Measurements from ENCODE around the gene S100A14. TPM values are rescaled to one million over a fixed set of nuclear protein-coding genes. Genes with fewer than 3 reads are reported as not detected.
A peak's percentile ranks its signal among the peaks of the same experiment; 100 is the strongest.

The S100A14 gene
- total RNA-seq, 2 experiments from 2014 or later: not detected

DNA sequence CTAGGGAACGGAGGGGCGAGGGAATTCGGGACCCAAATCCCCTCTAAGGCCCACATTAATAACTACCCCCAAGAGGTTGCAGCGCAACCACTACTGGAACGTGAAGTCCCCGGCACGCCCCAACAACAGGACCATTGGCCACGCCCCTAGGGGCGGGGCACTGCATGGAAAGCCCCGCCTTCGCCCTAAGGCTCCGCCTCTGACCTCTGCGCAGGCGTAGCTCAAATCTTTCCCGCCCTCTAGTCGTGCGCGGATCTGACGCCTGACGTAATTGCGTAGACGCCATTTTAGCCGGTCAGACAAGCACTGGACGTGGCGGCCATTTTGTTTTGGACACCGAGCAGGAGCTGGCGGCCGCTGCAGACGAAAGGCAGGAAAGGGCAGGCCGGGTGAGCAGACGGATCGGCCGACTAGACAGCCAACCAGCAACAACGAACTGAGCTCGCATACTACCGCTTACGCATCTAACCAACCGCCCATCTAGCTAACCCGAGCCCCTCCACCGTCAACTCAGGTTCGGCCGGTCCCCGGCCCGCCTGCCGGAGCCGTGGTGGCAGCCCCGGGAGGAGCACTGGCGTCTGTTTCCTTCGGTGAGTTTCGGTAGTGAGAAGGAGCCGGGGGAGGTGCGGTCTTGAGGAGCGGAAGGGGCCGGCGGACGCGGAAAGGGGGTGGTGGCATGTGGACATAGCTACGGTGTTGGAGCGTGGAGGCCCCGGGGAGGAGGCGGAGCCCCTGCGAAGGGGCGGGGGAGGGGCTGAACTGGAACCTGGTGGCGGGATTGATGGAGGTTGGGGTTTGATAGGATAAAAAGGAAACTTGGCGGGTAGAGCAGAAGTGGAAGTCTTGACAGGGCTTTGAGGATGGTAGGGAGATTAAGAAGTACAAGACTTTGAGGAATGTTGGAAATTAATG lies 17.9 kb upstream of the S100A14 start, which contains the start of gene CHTOP:
CHTOP (plus strand) TSS at position 313 of the 912 bp plus-strand sequence. CDS start 2,523 bp downstream, outside the sequence.
- Mint-ChIP-seq H3K27me3 (no peaks in the 10 kb centered on the region), H3K27ac (peak within 1 kb of the TSS; percentile 100), H3K36me3 (peaks cover 16% of the 10 kb centered on the region), H3K9me3 (no peaks in the 10 kb centered on the region), H3K4me3 (peak within 1 kb of the TSS; percentile 92), H3K4me1 (peaks cover 27% of the 10 kb centered on the region)
- POLR2A ChIA-PET: interaction anchor here (0.6 to 3.4 kb wide), 40 partner anchors 10 to 1102 kb away, joined by 3 to 44 read pairs (median 6); partner anchors contain the start of genes CREB3L4, GATAD2B, ILF2 and INTS3
- DNase-seq: peak; percentile 99
- peak; percentile 94 for ATAC-seq (ENCODE audit: low read depth)

DNA sequence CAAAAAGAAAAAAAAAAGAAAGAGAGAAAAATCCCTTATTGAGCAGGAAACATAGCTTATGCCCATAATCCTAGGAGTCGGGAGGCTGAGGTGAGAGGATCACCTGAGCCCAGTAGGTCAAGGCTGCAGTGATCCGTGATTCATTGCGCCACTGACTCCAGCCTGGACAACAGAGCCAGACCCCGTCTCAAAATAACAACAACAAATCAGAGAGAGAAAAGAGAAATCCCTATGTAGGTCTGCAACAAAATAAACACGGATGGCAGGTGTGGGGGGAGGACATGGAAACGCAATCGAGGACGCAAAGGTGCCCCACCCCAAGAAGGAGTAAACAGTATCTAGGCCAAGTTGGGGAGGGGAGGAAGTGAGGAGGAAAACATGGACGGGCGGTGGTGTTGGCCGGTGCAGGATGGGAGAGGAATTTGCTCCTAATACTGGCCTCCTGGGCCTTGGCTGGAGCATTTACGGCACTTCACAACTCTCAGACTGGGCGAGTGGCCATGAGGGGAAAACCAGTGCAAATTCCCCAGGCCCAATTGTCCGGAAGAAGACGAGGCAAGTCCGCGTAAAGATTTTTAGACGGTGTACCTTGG lies 17.1 kb upstream of the S100A14 start:
- DNase-seq (no peak), ATAC-seq (ENCODE audit: low read depth) (no peak)
- Mint-ChIP-seq H3K4me1 (peaks cover 27% of the 10 kb centered on the region), H3K36me3 (peaks cover 15% of the 10 kb centered on the region), H3K4me3 (peak overlapping the region; percentile 92), H3K27me3 (no peaks in the 10 kb centered on the region), H3K27ac (peak overlapping the region; percentile 100), H3K9me3 (no peaks in the 10 kb centered on the region)
- POLR2A ChIA-PET: interaction anchor here (0.6 to 3.4 kb wide), 33 partner anchors 10 to 358 kb away, joined by 3 to 44 read pairs (median 8); partner anchors contain the start of genes CREB3L4, ILF2, INTS3 and JTB

DNA sequence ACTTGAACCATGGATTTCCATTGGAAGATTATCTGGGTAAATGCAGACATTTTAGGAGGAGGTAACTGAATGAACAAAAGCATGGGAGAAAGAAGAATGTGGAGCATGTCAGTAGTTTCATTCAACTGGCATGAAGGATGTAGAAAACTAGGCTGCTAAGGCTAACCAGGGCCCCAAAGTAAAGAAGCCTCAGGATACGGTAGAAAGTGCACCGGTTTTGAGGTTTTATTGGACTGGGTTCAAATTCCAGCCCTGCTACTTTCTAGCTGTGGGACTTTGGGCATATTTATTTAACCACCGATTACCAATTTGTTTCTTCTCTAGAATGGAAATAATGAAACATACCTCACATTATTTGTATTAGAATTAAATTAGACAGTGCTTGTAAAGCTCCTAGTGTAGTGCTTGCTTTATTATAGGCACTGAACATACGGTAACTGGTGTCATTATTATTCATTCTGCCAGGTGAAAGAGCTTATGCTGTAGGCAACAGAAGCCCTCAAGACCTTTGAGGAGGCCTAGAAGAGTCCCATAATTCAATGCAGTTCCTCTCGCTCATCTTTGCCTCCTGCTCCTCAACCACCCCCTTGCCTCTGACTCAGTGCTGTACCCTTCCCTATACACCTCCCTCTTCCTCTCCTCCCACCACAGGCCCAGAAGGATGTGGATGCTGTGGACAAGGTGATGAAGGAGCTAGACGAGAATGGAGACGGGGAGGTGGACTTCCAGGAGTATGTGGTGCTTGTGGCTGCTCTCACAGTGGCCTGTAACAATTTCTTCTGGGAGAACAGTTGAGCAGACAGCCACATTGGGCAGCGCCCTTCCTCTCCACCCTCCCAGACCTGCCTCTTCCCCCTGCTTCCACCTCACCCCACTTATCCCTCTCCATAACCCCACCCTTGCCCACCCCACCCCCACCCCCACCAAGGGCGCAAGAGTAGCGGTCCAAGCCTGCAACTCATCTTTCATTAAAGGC lies 15.2 kb upstream of the S100A14 start:
- no peaks in the 10 kb centered on the region for H3K27me3 Mint-ChIP-seq
- peaks cover 11% of the 10 kb centered on the region for H3K36me3 Mint-ChIP-seq
- H3K4me1 Mint-ChIP-seq: peaks cover 22% of the 10 kb centered on the region
- DNase-seq (no peak), ATAC-seq (ENCODE audit: low read depth) (no peak)
- POLR2A ChIA-PET: interaction anchor here (0.6 kb wide), 1 partner anchor 60 kb away, joined by 4 read pairs; no protein-coding TSS in a partner anchor
- H3K9me3 Mint-ChIP-seq: no peaks in the 10 kb centered on the region
- H3K4me3 Mint-ChIP-seq: no peak overlapping the region
- no peak overlapping the region for H3K27ac Mint-ChIP-seq

DNA sequence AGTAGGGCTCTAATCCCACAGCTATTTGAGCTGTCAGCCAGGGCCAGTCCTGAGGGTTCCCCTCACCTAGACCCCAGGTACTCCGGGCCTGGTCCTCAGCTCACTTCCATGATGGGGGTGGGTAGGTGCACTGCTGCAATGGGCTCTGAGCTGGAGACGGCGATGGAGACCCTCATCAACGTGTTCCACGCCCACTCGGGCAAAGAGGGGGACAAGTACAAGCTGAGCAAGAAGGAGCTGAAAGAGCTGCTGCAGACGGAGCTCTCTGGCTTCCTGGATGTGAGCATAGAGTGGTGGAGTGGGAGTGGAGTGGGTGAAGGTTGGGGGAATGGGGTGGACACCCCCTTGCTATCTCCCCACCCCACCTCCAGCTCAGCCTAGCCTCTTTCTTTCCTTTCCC lies 14.3 kb upstream of the S100A14 start:
- no peak overlapping the region for H3K27ac Mint-ChIP-seq
- ATAC-seq (ENCODE audit: low read depth): no peak
- no peaks in the 10 kb centered on the region for H3K27me3 Mint-ChIP-seq
- DNase-seq: no peak
- peaks cover 21% of the 10 kb centered on the region for H3K4me1 Mint-ChIP-seq
- H3K36me3 Mint-ChIP-seq: peaks cover 9% of the 10 kb centered on the region
- no peak overlapping the region for H3K4me3 Mint-ChIP-seq
- H3K9me3 Mint-ChIP-seq: no peaks in the 10 kb centered on the region
- POLR2A ChIA-PET: no interaction called here

DNA sequence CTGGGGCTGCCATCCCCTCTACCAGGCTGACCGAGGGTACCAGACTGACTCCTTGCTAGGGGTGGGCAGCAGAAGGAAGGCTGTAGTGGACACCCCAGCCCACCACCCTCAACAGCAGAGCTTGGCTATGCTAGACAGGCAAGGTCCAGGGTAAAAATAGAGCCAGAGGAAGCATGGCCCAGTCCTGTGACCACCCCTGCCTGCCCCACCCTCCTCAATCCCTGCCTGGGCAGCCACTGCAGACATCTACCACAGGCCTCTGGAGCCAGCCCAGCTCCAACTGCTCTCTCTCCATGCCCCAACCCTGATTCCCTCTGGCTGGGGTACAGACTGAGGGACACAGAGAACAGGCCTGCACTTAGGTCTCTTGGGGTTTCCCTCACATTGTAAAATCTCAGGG lies 13.8 kb upstream of the S100A14 start:
- DNase-seq (no peak), ATAC-seq (ENCODE audit: low read depth) (no peak)
- Mint-ChIP-seq H3K9me3 (no peaks in the 10 kb centered on the region), H3K4me1 (peaks cover 21% of the 10 kb centered on the region), H3K4me3 (no peak overlapping the region), H3K36me3 (peaks cover 8% of the 10 kb centered on the region), H3K27ac (no peak overlapping the region), H3K27me3 (no peaks in the 10 kb centered on the region)
- POLR2A ChIA-PET: no interaction called here

DNA sequence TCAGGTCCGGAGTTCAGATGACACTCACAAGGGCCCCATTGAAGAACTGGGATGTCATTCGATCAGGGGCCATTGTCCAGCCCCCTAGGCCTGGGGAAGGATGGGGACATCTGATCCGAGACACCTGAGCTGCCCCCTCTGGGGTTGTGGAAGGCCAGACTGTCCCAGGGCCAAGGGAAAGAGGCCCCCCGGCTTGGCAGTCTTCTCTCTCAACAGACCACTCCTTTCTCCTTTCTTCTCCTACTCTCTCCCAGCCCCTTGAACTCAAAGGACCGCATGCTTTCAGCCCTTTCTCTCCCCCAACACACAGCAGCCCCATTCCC lies 13.2 kb upstream of the S100A14 start:
- H3K36me3 Mint-ChIP-seq: peaks cover 5% of the 10 kb centered on the region
- POLR2A ChIA-PET: no interaction called here

DNA sequence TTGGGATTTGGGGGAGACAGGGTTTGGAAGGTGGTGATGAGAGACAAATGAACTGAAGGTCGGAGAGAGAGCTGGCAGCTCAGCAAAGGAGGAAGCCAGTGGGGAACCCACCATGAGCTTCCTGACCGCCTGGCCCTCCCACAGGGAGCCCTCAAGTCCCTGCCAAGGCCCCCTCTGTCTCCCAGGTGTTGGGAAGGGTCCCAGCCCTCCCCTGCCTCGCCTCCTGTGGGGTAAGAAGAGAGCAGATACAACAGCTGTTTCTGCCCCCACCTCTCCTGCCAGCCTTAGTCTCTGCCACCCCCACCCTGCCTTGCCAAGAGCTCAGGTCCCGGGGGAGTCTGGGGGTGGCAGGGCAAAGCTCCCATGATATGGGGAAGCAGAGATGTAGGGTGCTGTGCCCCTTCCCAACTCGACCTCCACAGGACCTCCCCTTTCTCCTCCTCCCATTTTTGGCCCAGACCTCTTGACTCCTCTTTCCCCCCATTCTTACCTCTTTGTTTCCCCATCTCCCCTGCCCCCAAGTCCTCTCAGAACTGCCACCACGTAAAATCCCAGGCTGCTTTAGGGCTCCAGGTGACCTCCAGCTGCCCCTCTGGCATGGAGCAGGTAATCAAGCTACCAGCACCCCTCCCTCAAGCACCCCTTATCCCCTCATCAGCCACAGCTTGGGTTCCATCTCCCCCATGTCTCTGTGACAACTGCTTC lies 12.7 kb upstream of the S100A14 start:
- no peaks in the 10 kb centered on the region for H3K27me3 Mint-ChIP-seq
- POLR2A ChIA-PET: no interaction called here
- no peak overlapping the region for H3K4me3 Mint-ChIP-seq
- no peak overlapping the region for H3K27ac Mint-ChIP-seq
- DNase-seq (no peak), ATAC-seq (ENCODE audit: low read depth) (no peak)
- H3K36me3 Mint-ChIP-seq: peaks cover 4% of the 10 kb centered on the region
- H3K4me1 Mint-ChIP-seq: peaks cover 21% of the 10 kb centered on the region
- no peaks in the 10 kb centered on the region for H3K9me3 Mint-ChIP-seq

More for the DNA sequence above, 13.2 kb upstream of the S100A14 start:
- Mint-ChIP-seq H3K4me1 (peaks cover 21% of the 10 kb centered on the region), H3K27me3 (no peaks in the 10 kb centered on the region), H3K9me3 (no peaks in the 10 kb centered on the region), H3K27ac (no peak overlapping the region), H3K4me3 (no peak overlapping the region)
- no peak for DNase-seq
- no peak for ATAC-seq (ENCODE audit: low read depth)

DNA sequence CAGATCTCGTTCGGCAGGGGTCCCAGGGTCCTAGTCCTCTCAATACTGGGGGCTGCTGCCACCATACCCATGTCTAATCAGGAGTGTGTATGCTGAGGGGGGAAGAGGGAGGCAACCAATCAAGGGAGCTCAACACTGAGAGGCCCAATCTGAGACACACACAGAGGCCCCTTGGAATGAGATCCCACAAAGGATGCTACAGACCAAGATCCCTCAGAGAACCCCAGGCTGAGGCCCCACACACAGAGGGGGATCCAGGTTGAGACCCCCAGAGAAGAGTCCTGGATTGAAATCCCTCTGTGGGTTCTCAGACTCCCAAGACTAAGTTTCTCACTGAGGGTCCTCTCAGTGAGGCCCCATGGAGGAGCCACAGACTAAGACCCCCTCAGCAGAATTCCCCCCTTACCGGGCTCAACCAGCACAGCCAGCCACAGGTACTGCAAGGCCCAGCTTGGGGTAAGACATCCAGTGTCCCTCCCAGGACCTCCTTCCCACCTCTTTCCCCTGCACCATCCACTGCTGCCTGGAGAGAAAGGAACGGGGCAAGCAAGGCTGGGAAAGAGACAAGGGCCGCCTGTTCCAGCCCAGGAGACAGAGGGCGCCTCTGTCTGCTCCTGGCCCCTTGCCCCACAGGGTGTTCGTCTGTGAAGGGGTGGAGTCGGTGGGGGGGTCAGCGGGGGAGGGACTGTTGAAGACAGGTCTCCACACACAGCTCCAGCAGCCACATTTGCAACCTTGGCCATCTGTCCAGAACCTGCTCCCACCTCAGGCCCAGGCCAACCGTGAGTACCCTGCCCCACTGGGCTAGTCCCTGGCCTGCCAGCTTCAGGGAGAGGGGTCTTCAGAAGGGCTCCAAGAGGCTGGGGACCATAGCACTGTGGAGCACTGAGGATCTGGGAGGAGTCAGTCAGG lies 11.8 kb upstream of the S100A14 start, which contains the start of gene S100A1:
S100A1 (plus strand) TSS at position 720 of the 912 bp plus-strand sequence. CDS start 2,088 bp downstream, outside the sequence.
- Mint-ChIP-seq H3K9me3 (no peaks in the 10 kb centered on the region), H3K36me3 (peaks cover 4% of the 10 kb centered on the region), H3K27ac (peak within 1 kb of the TSS; percentile 26), H3K27me3 (no peaks in the 10 kb centered on the region), H3K4me3 (no peak within 1 kb of the TSS), H3K4me1 (peaks cover 13% of the 10 kb centered on the region)
- POLR2A ChIA-PET: interaction anchor here (0.8 kb wide), 1 partner anchor 29 kb away, joined by 3 read pairs; no protein-coding TSS in a partner anchor
- DNase-seq (no peak), ATAC-seq (ENCODE audit: low read depth) (peak; percentile 12)

DNA sequence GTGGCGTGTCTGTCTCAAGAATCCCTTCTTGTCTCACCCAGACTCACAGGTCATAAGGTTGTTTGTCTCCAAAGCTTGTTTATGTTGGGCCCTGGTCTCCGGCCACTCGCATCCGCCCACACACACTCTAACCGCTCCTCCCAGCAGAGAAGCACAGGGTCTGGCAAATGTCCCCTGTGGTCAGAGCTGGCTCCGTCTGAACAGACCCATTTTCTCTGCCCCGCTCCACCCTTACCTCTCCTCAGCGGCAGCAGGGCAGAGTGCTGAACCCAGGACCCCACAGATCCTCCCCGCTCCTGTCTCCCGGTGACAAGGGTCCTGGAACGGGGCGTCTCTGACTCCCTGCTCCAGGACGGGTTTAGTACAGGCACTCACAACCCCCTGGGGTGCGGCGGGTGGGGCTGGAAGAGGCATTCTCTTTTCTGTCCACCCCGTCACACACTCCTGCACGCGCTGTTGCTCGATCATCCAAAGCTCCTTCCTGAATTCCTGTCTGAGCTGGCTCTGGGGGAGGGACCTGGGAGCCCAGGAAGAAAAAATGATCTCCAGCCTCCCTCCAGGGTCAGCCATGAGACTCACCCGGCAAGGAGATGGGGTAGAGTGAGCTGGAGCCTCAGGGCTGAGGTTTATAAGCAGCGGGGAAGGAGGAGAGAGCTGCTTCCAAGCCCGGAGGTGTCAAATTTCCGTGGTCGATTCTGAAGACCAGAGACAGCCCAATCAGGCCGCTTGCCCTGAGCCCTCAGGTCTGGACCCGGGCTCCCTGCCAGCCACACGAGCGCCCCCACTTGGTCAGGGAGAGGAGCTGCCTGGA lies 11.0 kb upstream of the S100A14 start, which contains the start of gene S100A13:
S100A13 (minus strand) TSS at position 602 of the 811 bp plus-strand sequence. CDS start 1,033 bp downstream, outside the sequence.
- peak within 1 kb of the TSS; percentile 26 for H3K27ac Mint-ChIP-seq
- POLR2A ChIA-PET: interaction anchor here (0.8 to 1.0 kb wide), 2 partner anchors 22 to 28 kb away, joined by 3 read pairs; no protein-coding TSS in a partner anchor

DNA sequence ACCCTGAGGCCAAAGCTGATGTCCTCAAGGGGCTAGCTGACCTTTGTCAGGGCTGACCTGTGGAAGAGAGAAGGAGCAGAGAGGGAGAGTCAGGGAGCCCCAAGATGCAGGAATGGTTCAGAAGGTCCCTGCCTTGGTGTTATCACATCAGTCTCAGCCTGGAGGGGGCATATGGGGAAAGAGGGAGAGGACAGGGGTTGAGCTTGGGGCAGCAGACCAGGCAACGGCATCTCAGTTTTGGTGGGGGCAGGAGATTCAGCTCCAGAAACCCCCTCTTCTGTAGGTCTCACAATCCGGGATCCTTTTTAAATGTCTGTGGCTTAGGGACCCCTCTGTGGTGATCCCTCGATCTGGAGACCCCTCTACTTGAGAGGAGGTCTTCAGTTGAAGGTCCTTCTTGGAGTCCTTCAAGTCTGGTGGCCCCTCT lies 10.4 kb upstream of the S100A14 start:
- ATAC-seq (ENCODE audit: low read depth) (no peak), DNase-seq (no peak)
- Mint-ChIP-seq H3K4me1 (peaks cover 6% of the 10 kb centered on the region), H3K27me3 (no peaks in the 10 kb centered on the region), H3K9me3 (no peaks in the 10 kb centered on the region), H3K4me3 (no peak overlapping the region), H3K36me3 (no peaks in the 10 kb centered on the region), H3K27ac (no peak overlapping the region)
- POLR2A ChIA-PET: interaction anchor here (1.0 kb wide), 1 partner anchor 23 kb away, joined by 3 read pairs; no protein-coding TSS in a partner anchor

More for the DNA sequence above, 11.0 kb upstream of the S100A14 start, which contains the start of gene S100A13:
- Mint-ChIP-seq H3K4me3 (no peak within 1 kb of the TSS), H3K4me1 (peaks cover 9% of the 10 kb centered on the region), H3K36me3 (peaks cover 2% of the 10 kb centered on the region), H3K27me3 (no peaks in the 10 kb centered on the region), H3K9me3 (no peaks in the 10 kb centered on the region)
- DNase-seq (no peak), ATAC-seq (ENCODE audit: low read depth) (no peak)

Measured in activated naive CD8-positive, alpha-beta T cell treated with anti-CD3 and anti-CD28 coated beads, Interleukin-2, amount 10 ng/mL, durations not matched to agents 7 days and 5 days (primary cell).